HepG2 (cell line): ENCODE data around the gene GNAI2. TPM values are rescaled to one million over a fixed set of nuclear protein-coding genes. Genes with fewer than 3 reads are reported as not detected.

ENCODE experiments used
- ATAC-seq: fragments of 200-7000 bp; cut with Tn5 transposase; 3 replicates; pipeline ENCODE4 v1.9.1; 2020; ENCODE audit warnings: mild to moderate bottlenecking, moderate library complexity
- BruUV-seq: library from RNA; stranded (reverse); fragments of 400-500 nt; replicated peaks from 2 replicates; lab custom pipeline; 2021; lab: Mats Ljungman, UMichigan
- CTCF ChIA-PET: fragments of 300-600 bp; formaldehyde crosslinking; extraction: SDS; loops from one replicate; lab custom pipeline; 2021; ENCODE audit warnings: low total read pairs, inconsistent platforms, low intra/inter-chr PET ratio; lab: Yijun Ruan, JAX
- POLR2A ChIA-PET: fragments of 350-600 bp; sonication (Branson Sonifier 250); formaldehyde crosslinking; loops from one replicate; lab custom pipeline; 2020; ENCODE audit warnings: antibody characterized with exemption, inconsistent platforms; lab: Yijun Ruan, JAX
- DNase-seq: peaks from one replicate; pipeline ENCODE4 v3.0.0-alpha.2; 2015; ENCODE audit warnings: low spot score
- FAIRE-seq: peaks from 3 replicates; lab custom pipeline; 2011; peaks lifted over from hg19 to GRCh38; lab: Jason Lieb, UNC
- H2AFZ ChIP-seq: one replicate; pipeline ENCODE4 v1.6.1; 2011; ENCODE audit warnings: low read length, inconsistent platforms
- H3K27ac ChIP-seq: fragments of 300-600 bp; 3 replicates; pipeline ENCODE4 v1.8.0; 2011; ENCODE audit warnings: mixed run types, mild to moderate bottlenecking, mixed read lengths, low read length, inconsistent platforms; ENCODE audit not compliant: insufficient read depth; ENCODE audit errors: extremely low read length
- H3K27me3 ChIP-seq, 2 experiments: fragments of 200-600 bp in 1 of 2; 2 replicates in 1 of 2; 3 replicates in 1 of 2; pipeline versions ENCODE4 v1.6.0 to v1.8.0; 2011; ENCODE audit warnings: low read length in 2 of 2, mild to moderate bottlenecking in 2 of 2, moderate library complexity in 2 of 2, inconsistent platforms in 1 of 2; ENCODE audit not compliant: insufficient read depth in 2 of 2, control insufficient read depth in 1 of 2
- H3K36me3 ChIP-seq, 2 experiments: fragments of 200-600 bp in 1 of 2; replicated peaks in 1 of 2; 2 replicates in 1 of 2; 3 replicates in 1 of 2; pipeline versions ENCODE4 v1.5.1 to v1.8.0; 2011; ENCODE audit warnings: low read length in 2 of 2, inconsistent platforms in 1 of 2; ENCODE audit not compliant: insufficient read depth in 2 of 2, control insufficient read depth in 1 of 2
- H3K4me1 ChIP-seq: 2 replicates; pipeline ENCODE4 v1.5.1; 2012; ENCODE audit warnings: low read length, inconsistent platforms; ENCODE audit not compliant: insufficient read depth
- H3K4me2 ChIP-seq: 2 replicates; pipeline ENCODE4 v1.6.0; 2011; ENCODE audit warnings: low read depth, low read length, inconsistent platforms
- H3K4me3 ChIP-seq, 3 experiments: fragments of 200-600 bp in 1 of 3; sonication (generic), shearing (Covaris generic) in 1 of 3; replicated peaks in 1 of 3; 2 replicates each; pipeline ENCODE4 v1.5.1; 2011 to 2016; ENCODE audit warnings: low read length in 3 of 3, inconsistent platforms in 2 of 3, low read depth in 2 of 3, mild to moderate bottlenecking in 2 of 3, control low read depth in 1 of 3, mixed read lengths in 1 of 3; ENCODE audit not compliant: insufficient read depth in 1 of 3
- H3K79me2 ChIP-seq: one replicate; pipeline ENCODE4 v1.6.1; 2011; ENCODE audit warnings: low read length, inconsistent platforms; ENCODE audit not compliant: insufficient read depth
- H3K9ac ChIP-seq: 2 replicates; pipeline ENCODE4 v1.6.0; 2011; ENCODE audit warnings: mild to moderate bottlenecking, low read depth, low read length, inconsistent platforms; ENCODE audit not compliant: insufficient read depth
- H3K9me3 ChIP-seq: 2 replicates; pipeline ENCODE4 v1.5.1; 2012; ENCODE audit warnings: mild to moderate bottlenecking, low read length
- H4K20me1 ChIP-seq: 2 replicates; pipeline ENCODE4 v1.6.0; 2011; ENCODE audit warnings: inconsistent platforms, mild to moderate bottlenecking, low read length, moderate library complexity; ENCODE audit not compliant: insufficient read depth
- GABPB1 ChIP-seq: IDR thresholded peaks from 2 replicates; pipeline ENCODE4 v1.6.1; 2016; ENCODE audit warnings: mild to moderate bottlenecking, missing genetic modification reagents, moderate library complexity, missing compliant biosample characterization
- NFKBIZ ChIP-seq: IDR thresholded peaks from 2 replicates; pipeline ENCODE4 v1.6.1; 2018; ENCODE audit warnings: missing genetic modification reagents, missing compliant biosample characterization
- POLR2G ChIP-seq: fragments of 200-400 bp; formaldehyde crosslinking; IDR thresholded peaks from 2 replicates; pipeline ENCODE4 v1.6.1; 2018; ENCODE audit warnings: mild to moderate bottlenecking, low read depth, low read length, moderate library complexity
- RBFOX2 ChIP-seq: fragments of 200-400 bp; formaldehyde crosslinking; IDR thresholded peaks from 2 replicates; pipeline ENCODE4 v1.6.1; 2017; ENCODE audit warnings: low read depth, mild to moderate bottlenecking, low read length
- WGBS: methylation state at CpG from one replicate; pipeline ENCODE4 v1.1.6; 2017; ENCODE audit warnings: low lambda C conversion rate; 5-methylcytosine and 5-hydroxymethylcytosine counted together
- in situ Hi-C: cut with HindIII; loops from 2 replicates; pipeline ENCODE4 v1.10.0; 2017; ENCODE audit warnings: low pct_unique_long_range_greater_than_20kb; ENCODE audit not compliant: extremely low pct_ligation_motif_present
- intact Hi-C: fragments of 100-400 bp; cut with micrococcal nuclease; formaldehyde crosslinking; loops from one replicate; pipeline ENCODE4 v1.10.0; 2022; ENCODE audit not compliant: unreplicated experiment
- polyA plus RNA-seq, 8 experiments: library from polyadenylated mRNA; depleted of rRNA in 3 of 8; stranded (reverse) in 7 of 8; unstranded in 1 of 8; fragments of >200 nt; fragmentation: Illumina TruSeq in 4 of 8; extraction: Trizol in 4 of 8; gene quantifications; 2 replicates each; pipeline versions ENCODE4 v1.2.1 to v1.2.3, GENCODE V29; 2011 to 2016; ENCODE audit warnings: low read depth in 4 of 8, missing spikeins in 1 of 8, mixed read lengths in 1 of 8; ENCODE audit not compliant: insufficient read depth in 1 of 8
- total RNA-seq, 5 experiments: library from RNA; depleted of rRNA; stranded (reverse); fragments of >200 nt; fragmentation: Illumina TruSeq; extraction: Trizol; gene quantifications; 2 replicates each; pipeline ENCODE4 v1.2.3, GENCODE V29; 2016; ENCODE audit warnings: low read depth in 1 of 5

The GNAI2 gene
- total and polyA plus RNA-seq, 2 of the 13 experiments (the other 11 are each of a cell fraction or from before 2014, with no cell fraction given): 51.1 to 66.2 TPM

GRCh38 chr3:50295553-50296431, 59.8 kb downstream of the GNAI2 start:
- H3K9ac ChIP-seq: no peak overlapping the region
- H3K4me2 ChIP-seq: no peak overlapping the region
- no peak overlapping the region for H3K4me3 ChIP-seq
- CTCF ChIA-PET: no interaction called here
- no peak overlapping the region for H3K27ac ChIP-seq
- no peaks in the 10 kb centered on the region; a peak in 1 of 5 replicates for H3K27me3 ChIP-seq
- in situ Hi-C loops: no loop called here
- H3K4me1 ChIP-seq: peaks cover 50% of the 10 kb centered on the region
- H2AFZ ChIP-seq: no peak overlapping the region
- intact Hi-C loops: no loop called here
- TF ChIP-seq GABPB1 (CRISPR knock-in tag) (no peak), POLR2G (0 out of 2 replicates have a peak, but pooled peaks have one; percentile 16)
- no peaks in the 10 kb centered on the region for H3K9me3 ChIP-seq
- FAIRE-seq: no peak
- DNase-seq: no peak
- H3K36me3 ChIP-seq: peaks cover 1 to 3% of the 10 kb centered on the region in 2 experiments; a peak in 3 of 5 replicates
- 100% methylated on average over 4 of the region's 8 CpGs for WGBS
- no TSS peak for BruUV-seq
- H4K20me1 ChIP-seq: no peaks in the 10 kb centered on the region
- H3K79me2 ChIP-seq: peaks cover 22% of the 10 kb centered on the region
- no peak for ATAC-seq
- POLR2A ChIA-PET: interaction anchor here (0.5 kb wide), 1 partner anchor 17 kb away, joined by 3 read pairs; no protein-coding TSS in a partner anchor

GRCh38 chr3:50296721-50297383, 60.8 kb downstream of the GNAI2 start:
- no peak overlapping the region for H2AFZ ChIP-seq
- H3K79me2 ChIP-seq: peaks cover 22% of the 10 kb centered on the region
- CTCF ChIA-PET: no interaction called here
- 0 out of 2 replicates have a peak, but pooled peaks cover under 1% of the 10 kb centered on the region for H4K20me1 ChIP-seq
- in situ Hi-C loops (no loop called here), intact Hi-C loops (no loop called here)
- WGBS: 91% methylated on average over 11 of the region's 18 CpGs
- ATAC-seq (no peak), FAIRE-seq (no peak), DNase-seq (no peak)
- no peak overlapping the region for H3K4me3 ChIP-seq
- no TSS peak for BruUV-seq
- no peaks in the 10 kb centered on the region for H3K9me3 ChIP-seq
- H3K27me3 ChIP-seq: no peaks in the 10 kb centered on the region; a peak in 1 of 5 replicates
- peaks cover 1 to 3% of the 10 kb centered on the region in 2 experiments; a peak in 2 of 5 replicates for H3K36me3 ChIP-seq
- peaks cover 54% of the 10 kb centered on the region for H3K4me1 ChIP-seq
- POLR2A ChIA-PET: interaction anchor here (0.9 to 7.9 kb wide), 3 partner anchors 9 to 101 kb away, joined by 3 to 222 read pairs (median 5); partner anchors contain the start of gene HYAL2
- no peak overlapping the region for H3K4me2 ChIP-seq
- TF ChIP-seq RBFOX2: 0 out of 2 replicates have a peak, but pooled peaks have one; percentile 17
- no peak for TF ChIP-seq NFKBIZ (CRISPR knock-in tag)
- peak overlapping the region; percentile 10 for H3K27ac ChIP-seq
- H3K9ac ChIP-seq: no peak overlapping the region
